Ovary (tissue), 3 donors: Measurements from ENCODE around the gene FAM72A.
"Not testable (repeated sequence)": the region's sequence is repeated elsewhere in the genome, so short reads cannot be mapped to it uniquely, and the experiment has no call there.

Source experiments
- EP300 ChIP-seq: sonication (generic); formaldehyde crosslinking; IDR thresholded peaks from one replicate; pipeline ENCODE4 v1.6.1; 2017; ENCODE audit warnings: antibody characterized with exemption
- POLR2A ChIP-seq: fragments of 450-650 bp; IDR thresholded peaks from one replicate; pipeline ENCODE4 v1.6.1; 2017; ENCODE audit warnings: antibody characterized with exemption, mild to moderate bottlenecking, moderate library complexity
- TF ChIP-seq, protein P1 (sequence below), 3 donors: fragments of 450-650 bp in 2 of 3; fragments of 200-600 bp in 1 of 3; IDR thresholded peaks; one replicate each; pipeline versions ENCODE4 v1.5.1 to v1.8.0; 2016 to 2022; ENCODE audit warnings: antibody characterized with exemption in 3 of 3, mild to moderate bottlenecking in 1 of 3
- donor health status: DM: no; HTN: no; CAD: no.

DNA sequence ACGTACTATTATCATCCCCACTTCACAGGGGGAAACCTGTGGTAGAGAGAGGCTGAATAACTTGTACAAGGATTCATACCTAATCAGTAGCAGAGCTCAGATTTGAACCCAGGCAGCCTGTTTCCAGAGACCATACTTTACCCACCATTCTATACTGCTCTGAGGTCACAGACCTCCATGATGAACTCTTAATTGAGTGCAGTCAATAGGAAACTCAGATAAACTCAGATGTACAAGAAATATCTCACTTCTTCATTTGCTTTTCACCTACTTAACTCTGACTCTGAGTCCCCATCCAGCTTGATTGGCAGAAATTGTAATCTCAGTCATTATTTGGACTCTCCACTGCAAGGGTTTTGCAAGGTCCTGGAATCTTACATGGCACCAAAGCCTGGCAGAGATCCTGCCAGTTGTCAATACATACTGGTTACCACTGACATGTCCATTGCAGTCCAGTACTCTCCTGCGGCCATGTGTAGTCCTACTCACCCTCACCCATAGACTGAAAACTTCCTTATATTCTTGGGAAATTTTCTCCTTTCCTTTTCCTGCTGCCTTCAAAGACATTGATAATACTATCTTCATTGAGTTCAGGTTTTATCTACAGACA, 29.4 kb downstream of the FAM72A start:
- not testable (repeated sequence) for TF ChIP-seq POLR2A, EP300
- TF ChIP-seq, protein P1, sequence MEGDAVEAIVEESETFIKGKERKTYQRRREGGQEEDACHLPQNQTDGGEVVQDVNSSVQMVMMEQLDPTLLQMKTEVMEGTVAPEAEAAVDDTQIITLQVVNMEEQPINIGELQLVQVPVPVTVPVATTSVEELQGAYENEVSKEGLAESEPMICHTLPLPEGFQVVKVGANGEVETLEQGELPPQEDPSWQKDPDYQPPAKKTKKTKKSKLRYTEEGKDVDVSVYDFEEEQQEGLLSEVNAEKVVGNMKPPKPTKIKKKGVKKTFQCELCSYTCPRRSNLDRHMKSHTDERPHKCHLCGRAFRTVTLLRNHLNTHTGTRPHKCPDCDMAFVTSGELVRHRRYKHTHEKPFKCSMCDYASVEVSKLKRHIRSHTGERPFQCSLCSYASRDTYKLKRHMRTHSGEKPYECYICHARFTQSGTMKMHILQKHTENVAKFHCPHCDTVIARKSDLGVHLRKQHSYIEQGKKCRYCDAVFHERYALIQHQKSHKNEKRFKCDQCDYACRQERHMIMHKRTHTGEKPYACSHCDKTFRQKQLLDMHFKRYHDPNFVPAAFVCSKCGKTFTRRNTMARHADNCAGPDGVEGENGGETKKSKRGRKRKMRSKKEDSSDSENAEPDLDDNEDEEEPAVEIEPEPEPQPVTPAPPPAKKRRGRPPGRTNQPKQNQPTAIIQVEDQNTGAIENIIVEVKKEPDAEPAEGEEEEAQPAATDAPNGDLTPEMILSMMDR (IDR thresholded peaks at IDR 0.05), result not testable (repeated sequence)
